IPS-NIHi7 (cell line): ENCODE measurements around the gene CD55.

Source experiments
- DNase-seq: peaks from one replicate; pipeline ENCODE4 v3.0.0; 2012; ENCODE audit warnings: mixed read lengths; ENCODE audit errors: extremely low spot score

Gene CD55

GRCh38 chr1:207330011-207330710 lies 8.7 kb downstream of the CD55 start:
- no peak for DNase-seq

- DNase-seq, result no peak
Measured at GRCh38 chr1:207331354-207332313, 10.2 kb downstream of the CD55 start.

- DNase-seq, result no peak
Measured at GRCh38 chr1:207333009-207333600, 11.6 kb downstream of the CD55 start.

- no peak for DNase-seq
Measured at GRCh38 chr1:207333620-207334019, 12.1 kb downstream of the CD55 start.

GRCh38 chr1:207334337-207334736 lies 12.9 kb downstream of the CD55 start:
- DNase-seq, result no peak

GRCh38 chr1:207335138-207335537 lies 13.7 kb downstream of the CD55 start:
- no peak for DNase-seq

DNA sequence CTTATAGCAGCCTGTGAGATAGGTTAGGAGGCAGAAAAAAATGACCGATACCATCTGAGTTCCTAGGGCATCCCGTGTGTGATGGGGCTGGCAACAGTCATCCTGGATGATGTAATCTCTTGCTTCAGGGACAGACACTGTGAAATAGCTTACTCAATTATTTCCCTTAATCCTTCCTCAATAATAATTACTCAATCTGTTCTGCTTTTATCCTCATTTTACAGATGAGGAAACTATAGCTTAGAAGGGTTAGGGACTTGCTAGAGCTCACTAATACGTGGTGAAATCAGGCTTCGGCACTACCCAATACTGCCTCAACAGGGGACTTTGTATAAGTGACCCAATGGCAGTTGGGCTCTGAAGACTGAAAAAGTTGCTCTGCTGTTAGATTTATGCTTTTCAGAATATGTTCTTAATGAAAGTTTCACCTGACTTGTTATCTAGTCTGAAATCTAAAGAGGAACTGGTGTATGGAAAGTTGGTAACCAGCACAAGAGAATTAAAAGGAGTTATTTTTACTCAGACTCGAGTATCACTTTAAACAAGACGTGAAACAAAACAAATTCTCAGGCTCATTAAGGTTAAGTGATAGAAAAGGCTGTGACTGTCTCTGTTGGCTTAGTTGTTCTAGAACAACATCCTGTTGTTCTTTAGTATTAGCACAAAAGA lies 14.4 kb downstream of the CD55 start:
- peak; percentile 10 for DNase-seq

GRCh38 chr1:207336559-207337467 lies 15.3 kb downstream of the CD55 start:
- no peak for DNase-seq

- no peak for DNase-seq
Measured at GRCh38 chr1:207342332-207342731, 20.9 kb downstream of the CD55 start.

- no peak for DNase-seq
Measured at GRCh38 chr1:207343675-207344074, 22.2 kb downstream of the CD55 start.

DNA sequence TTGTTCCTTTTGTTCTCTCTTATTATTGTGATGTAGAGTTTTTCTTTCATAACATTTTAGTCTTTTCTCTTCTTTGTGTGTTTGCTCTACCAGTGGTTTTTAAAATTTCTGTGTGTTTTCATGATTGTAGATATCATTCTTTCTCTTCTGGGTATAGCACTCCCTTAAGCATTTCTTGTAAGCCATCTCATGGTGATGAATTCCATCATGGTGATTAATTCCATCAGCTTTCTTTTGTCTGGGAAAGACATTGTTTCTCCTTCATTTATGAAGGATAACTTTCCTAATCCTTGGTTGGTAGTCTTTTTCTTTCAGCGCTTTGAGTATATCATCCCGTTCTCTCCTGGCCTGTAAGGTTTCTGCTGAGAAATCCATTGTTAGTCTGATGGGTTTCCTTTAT lies 22.7 kb downstream of the CD55 start:
- no peak for DNase-seq

DNA sequence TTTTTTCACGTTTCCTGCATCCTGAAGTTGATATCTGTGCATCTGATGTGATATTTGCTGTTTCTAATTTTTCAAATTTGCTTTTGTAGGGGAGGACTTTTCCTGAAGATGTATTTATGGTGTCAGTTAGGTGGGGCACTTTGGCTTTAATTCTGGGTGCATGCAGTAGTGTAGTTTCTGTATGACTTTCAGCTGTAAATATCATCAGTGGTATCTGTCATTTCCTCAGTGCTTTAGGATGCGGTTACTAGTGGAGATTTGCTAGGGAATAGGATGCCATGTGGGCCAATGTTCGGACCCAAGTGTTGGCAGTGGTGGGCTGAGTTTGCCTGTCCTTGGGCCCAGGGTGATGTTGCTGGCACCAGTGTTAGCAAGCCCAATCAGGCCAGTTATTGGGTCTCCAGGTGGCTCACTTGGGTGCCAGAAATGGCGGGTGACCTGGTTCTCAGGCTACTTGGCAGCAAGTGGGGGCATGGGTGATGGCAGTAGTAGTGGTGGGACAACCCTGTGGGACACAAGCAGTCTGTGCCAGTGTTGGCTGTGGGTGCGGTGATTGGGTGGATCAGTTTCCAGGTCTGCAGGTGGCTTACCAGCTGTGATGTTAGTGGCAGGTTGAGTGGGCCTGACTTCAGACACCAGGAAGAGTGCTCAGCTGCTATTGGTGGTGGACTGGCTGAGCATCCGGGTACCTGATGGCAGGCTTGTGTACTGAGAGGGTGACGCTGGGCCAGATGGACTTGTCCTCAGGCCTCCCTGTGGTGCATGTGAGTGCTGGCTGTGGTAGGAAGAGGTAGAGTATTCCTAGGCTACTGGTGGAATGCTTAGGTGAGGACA lies 24.4 kb downstream of the CD55 start:
- DNase-seq, result no peak

GRCh38 chr1:207346513-207346912 lies 25.0 kb downstream of the CD55 start:
- DNase-seq, result no peak

DNA sequence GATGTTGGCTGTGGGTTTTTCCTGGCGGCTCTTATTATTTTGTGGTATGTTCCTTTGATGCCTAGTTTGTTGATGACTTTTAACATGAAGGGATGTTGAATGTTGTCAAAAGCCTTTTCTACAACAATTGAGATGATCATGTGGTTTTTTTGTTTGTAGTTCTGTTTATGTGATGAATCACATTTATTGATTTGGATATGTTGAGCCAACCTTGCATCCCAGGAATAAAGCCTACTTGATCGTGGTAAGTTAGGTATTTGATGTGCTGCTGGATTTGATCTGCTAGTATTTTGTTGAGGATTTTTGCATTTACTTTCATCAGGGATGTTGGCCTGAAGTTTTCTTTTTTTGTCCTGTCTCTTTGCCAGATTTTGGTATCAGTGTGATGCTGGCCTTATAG lies 28.5 kb downstream of the CD55 start:
- no peak for DNase-seq

- no peak for DNase-seq
Measured at GRCh38 chr1:207352554-207352953, 31.1 kb downstream of the CD55 start.

DNA sequence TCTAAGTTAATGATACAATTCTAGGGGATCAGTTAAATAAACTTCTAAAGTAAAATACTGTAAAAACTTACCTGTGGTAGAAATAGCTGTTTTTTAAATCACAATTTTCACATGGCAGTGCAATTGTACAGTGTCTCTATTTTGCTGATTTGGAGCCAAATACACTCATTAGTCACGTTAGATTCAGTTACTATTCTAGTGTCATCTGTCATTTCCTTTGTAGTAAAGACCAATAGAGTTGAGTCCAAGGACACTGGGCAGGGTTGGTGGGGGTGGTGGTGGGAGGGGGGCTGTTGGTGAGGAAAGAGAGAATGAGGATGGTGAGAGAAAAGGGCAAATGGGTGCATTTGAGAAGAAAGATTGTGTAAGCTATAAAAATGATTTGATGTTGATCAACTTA lies 33.6 kb downstream of the CD55 start:
- DNase-seq, result no peak

- no peak for DNase-seq
Measured at GRCh38 chr1:207355513-207356295, 34.2 kb downstream of the CD55 start.

- no peak for DNase-seq
Measured at GRCh38 chr1:207361029-207361428, 39.6 kb downstream of the CD55 start.

DNA sequence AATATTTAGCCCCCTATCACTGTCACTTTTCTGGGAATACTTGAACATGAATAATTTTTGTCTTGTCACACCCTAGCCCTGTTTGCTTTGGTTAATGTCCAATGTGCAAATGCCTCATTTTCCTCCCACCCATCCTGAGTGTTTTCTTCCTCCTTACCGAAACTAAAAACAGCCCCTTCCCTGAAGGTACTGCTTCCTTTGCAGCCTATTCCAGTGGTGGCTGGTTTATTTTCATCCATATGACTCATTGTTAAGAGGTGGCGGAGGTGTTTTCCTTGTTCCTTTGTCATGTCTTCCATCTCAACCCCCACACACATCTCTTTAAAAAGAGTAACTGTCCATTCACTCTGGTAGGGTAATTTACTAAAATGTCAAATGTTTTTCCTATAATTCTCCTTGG lies 40.4 kb downstream of the CD55 start:
- no peak for DNase-seq
